NOMO-1 treated with DMSO at 0.1 percent for 48 hours (cell line): ENCODE data around the gene APOC4.
"Not testable (repeated sequence)": the region's sequence is repeated elsewhere in the genome, so short reads cannot be mapped to it uniquely, and the experiment has no call there.

Experiments used
- DNase-seq: peaks from one replicate; lab custom pipeline; 2025; ENCODE audit not compliant: unreplicated experiment; lab: John Stamatoyannopoulos, UW

The APOC4 gene, protein sequence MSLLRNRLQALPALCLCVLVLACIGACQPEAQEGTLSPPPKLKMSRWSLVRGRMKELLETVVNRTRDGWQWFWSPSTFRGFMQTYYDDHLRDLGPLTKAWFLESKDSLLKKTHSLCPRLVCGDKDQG

DNA sequence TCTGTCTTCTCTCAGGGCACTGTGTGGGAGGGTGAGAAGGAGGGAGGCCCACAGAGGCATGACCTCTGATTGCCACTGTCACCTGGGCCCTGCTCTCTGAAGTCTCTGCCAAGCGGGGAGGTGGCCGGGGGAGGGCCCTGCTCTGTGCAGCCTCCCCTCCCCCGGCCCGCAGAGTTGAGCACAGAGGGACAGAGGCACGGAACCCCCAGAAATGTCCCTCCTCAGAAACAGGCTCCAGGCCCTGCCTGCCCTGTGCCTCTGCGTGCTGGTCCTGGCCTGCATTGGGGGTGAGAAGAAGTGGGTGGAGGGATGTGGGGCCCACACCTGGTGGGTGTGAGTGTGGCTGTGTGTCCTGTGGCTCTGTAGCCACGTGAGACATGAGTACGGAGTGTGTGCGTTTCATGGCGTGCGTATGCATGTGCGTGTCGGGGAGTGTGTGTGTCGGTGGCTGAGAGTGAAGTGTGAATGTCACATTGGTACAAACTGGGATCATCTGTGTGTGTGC is at the start of gene APOC4:
APOC4 (plus strand) TSS at position 171 of the 505 bp plus-strand sequence; CDS start at position 212, 41 bp downstream.
- DNase-seq = no peak

DNA sequence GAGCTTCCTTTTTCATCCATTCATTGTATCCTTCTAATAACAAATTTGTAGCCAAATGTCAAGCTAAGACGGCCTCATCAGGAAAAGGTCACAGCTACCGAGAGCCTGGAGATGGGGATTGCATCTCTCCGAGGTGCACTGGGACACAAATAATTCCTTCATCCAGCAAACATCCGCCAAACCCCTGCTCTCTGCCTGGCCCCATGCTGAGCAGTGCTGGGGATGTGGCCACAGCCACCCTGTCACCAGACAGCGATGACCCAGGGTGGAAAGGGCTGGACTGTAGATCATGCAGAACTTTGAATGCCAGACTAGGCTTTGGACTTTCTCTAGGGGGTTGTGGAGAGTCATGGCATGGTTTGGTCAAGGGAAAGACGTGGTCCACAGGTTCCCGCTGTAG is 49.1 kb upstream of the APOC4 start:
- DNase-seq = no peak

DNA sequence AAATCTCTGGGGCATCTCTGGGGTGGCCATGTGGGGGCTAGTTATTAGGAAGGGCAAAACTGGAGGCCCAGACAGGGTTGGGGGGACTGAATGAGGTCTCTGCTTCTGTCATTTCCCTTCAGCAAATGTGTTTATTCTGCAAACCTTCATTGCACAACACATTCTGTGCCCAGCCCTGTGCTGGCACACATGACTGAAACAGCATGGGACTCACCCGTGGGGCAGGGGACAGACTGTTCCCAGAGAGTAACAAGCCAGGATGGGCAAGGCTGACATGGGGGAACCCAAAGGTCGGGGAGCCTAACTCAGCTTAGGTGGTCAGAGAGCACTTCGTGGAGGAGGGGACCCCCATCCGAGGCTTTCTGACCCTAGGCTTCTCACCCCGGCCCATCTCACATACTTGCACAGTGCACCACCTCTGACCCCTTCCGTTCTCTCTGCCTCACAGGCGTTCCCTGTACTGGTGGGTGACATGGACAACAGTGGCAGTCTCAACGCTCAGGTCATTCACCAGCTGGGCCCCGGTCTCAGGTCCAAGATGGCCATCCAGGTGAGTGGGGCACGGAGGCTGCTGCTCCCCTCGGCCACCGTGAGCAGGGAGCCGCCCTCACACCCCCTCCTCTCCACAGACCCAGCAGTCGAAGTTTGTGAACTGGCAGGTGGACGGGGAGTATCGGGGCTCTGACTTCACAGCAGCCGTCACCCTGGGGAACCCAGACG is 48.5 kb upstream of the APOC4 start:
- DNase-seq = no peak

DNA sequence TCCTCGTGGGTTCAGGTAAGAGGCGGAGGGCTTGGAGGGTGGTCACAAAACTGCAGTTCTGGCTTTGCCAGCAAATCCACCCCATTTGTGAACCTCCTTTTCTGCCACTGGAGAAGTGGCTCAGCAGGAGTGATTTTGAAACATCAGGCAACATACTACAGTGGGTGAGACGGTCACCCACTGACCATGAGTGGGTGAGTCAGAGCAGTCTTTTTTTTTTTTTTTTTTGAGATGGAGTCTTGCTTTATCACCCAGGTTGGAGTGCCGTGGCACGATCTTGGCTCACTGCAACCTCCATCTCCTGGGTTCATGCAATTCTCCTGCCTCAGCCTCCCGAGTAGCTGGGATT is 48.0 kb upstream of the APOC4 start:
- no peak for DNase-seq

DNA sequence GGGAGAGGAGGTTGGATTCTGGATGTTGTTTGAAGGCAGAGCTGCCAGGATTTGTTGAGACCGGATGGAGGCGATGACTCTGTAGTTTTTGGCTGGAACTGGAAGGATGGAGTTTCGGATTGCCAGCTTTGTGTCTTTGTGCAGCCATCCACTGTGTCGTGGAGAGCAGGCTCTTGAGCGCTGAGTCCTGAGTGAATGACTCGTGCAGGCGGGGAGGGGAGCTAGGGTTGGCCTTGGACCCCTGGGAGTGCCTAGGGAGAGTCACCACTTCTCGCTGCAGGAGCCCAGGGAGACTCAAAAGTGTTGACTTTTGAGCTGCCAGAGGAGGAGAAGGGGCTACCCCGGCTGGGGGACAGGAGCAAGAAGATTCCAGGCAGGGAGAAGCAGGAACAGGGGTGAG is 47.1 kb upstream of the APOC4 start:
- no peak for DNase-seq

DNA sequence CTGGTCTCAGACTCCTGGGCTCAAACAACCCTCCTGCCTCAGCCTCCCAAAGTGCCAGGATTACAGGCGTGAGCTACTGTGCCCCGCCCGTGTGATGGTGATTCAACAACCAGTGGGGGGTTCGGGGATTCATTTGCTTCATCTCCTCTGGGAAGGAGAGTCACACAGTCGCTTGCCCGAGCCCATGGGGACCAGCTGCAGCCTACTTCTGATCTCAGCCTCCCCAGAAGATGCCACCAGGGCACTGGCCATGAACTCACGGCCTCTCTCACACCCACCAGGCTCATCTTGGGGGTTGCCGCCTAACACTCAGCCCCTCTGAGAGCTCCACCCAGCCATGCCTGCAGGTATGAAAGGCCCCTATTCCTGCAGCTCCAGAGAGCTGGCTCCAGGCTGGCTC is 44.2 kb upstream of the APOC4 start:
- no peak for DNase-seq

DNA sequence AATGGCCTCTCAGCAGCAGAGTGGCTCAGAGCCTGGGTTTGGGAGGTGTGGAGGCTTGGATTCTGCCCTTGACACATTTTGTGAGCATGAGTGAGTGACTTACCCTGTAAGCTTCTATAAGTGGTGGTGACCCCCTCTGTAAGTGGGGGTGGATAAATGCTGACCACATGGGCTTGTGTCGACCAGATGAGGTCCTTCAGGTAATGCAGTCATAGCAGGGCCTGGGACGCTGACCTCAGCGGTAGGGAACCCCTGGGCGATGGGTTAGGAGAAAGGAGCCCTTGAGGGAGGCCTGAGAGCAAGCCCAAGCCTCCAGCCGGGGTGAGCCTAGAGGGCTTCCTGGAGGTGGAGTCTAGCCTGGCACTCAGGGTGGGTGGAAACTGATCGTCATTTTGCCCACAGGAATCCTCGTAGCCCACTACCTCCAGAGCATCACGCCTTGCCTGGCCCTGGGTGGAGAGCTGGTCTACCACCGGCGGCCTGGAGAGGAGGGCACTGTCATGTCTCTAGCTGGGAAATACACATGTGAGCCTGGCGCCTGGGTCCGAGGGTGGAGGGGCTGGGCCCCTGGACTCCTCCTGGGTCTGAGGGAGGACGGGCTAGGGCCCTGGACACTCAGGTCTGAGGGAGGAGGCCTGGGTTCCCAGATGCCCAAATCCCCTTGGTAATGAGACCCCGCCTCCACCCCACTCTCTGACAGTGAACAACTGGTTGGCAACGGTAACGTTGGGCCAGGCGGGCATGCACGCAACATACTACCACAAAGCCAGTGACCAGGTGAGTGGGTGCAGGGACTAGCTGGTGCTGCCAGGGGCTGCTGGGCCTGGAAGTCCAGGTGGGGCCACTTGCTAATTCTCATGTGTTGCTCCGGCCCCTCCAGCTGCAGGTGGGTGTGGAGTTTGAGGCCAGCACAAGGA is 41.5 kb upstream of the APOC4 start:
- no peak for DNase-seq

DNA sequence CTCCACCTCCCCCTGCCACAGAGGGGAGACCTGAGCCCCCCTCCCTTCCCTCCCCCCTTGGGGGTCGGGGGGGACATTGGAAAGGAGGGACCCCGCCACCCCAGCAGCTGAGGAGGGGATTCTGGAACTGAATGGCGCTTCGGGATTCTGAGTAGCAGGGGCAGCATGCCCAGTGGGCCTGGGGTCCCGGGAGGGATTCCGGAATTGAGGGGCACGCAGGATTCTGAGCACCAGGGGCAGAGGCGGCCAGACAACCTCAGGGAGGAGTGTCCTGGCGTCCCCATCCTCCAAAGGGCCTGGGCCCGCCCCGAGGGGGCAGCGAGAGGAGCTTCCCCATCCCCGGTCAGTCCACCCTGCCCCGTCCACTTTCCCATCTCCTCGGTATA is 38.8 kb upstream of the APOC4 start:
- no peak for DNase-seq

DNA sequence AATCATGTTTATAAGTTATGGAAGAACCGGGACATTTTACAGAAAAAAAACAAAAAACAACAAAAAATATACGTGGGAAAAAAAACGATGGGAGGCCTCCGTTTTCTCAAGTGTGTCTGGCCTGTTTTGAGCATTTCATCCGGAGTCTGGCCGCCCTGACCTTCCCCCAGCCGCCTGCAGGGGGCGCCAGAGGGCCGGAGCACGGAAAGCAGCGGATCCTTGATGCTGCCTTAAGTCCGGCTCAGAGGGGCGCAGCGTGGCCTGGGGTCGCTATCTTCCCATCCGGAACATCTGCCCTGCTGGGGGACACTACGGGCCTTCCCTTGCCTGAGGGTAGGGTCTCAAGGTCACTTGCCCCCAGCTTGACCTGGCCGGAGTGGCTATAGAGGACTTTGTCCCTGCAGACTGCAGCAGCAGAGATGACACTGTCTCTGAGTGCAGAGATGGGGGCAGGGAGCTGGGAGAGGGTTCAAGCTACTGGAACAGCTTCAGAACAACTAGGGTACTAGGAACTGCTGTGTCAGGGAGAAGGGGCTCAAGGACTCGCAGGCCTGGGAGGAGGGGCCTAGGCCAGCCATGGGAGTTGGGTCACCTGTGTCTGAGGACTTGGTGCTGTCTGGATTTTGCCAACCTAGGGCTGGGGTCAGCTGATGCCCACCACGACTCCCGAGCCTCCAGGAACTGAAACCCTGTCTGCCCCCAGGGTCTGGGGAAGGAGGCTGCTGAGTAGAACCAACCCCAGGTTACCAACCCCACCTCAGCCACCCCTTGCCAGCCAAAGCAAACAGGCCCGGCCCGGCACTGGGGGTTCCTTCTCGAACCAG is 38.2 kb upstream of the APOC4 start:
- DNase-seq = peak; percentile 48

DNA sequence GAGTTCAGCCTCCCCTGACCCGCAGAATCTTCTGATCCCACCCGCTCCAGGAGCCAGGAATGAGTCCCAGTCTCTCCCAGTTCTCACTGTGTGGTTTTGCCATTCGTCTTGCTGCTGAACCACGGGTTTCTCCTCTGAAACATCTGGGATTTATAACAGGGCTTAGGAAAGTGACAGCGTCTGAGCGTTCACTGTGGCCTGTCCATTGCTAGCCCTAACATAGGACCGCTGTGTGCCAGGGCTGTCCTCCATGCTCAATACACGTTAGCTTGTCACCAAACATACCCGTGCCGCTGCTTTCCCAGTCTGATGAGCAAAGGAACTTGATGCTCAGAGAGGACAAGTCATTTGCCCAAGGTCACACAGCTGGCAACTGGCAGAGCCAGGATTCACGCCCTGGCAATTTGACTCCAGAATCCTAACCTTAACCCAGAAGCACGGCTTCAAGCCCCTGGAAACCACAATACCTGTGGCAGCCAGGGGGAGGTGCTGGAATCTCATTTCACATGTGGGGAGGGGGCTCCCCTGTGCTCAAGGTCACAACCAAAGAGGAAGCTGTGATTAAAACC is 37.5 kb upstream of the APOC4 start:
- DNase-seq = no peak

DNA sequence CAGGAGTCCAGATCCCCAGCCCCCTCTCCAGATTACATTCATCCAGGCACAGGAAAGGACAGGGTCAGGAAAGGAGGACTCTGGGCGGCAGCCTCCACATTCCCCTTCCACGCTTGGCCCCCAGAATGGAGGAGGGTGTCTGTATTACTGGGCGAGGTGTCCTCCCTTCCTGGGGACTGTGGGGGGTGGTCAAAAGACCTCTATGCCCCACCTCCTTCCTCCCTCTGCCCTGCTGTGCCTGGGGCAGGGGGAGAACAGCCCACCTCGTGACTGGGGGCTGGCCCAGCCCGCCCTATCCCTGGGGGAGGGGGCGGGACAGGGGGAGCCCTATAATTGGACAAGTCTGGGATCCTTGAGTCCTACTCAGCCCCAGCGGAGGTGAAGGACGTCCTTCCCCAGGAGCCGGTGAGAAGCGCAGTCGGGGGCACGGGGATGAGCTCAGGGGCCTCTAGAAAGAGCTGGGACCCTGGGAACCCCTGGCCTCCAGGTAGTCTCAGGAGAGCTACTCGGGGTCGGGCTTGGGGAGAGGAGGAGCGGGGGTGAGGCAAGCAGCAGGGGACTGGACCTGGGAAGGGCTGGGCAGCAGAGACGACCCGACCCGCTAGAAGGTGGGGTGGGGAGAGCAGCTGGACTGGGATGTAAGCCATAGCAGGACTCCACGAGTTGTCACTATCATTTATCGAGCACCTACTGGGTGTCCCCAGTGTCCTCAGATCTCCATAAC is 36.4 kb upstream of the APOC4 start, which contains the start of gene APOE:
APOE (plus strand) TSS at position 360 of the 724 bp plus-strand sequence. CDS start 829 bp downstream, outside the sequence.
- DNase-seq = no peak

DNA sequence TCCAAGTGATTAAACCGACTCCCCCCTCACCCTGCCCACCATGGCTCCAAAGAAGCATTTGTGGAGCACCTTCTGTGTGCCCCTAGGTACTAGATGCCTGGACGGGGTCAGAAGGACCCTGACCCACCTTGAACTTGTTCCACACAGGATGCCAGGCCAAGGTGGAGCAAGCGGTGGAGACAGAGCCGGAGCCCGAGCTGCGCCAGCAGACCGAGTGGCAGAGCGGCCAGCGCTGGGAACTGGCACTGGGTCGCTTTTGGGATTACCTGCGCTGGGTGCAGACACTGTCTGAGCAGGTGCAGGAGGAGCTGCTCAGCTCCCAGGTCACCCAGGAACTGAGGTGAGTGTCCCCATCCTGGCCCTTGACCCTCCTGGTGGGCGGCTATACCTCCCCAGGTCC is 34.4 kb upstream of the APOC4 start:
- DNase-seq = no peak

DNA sequence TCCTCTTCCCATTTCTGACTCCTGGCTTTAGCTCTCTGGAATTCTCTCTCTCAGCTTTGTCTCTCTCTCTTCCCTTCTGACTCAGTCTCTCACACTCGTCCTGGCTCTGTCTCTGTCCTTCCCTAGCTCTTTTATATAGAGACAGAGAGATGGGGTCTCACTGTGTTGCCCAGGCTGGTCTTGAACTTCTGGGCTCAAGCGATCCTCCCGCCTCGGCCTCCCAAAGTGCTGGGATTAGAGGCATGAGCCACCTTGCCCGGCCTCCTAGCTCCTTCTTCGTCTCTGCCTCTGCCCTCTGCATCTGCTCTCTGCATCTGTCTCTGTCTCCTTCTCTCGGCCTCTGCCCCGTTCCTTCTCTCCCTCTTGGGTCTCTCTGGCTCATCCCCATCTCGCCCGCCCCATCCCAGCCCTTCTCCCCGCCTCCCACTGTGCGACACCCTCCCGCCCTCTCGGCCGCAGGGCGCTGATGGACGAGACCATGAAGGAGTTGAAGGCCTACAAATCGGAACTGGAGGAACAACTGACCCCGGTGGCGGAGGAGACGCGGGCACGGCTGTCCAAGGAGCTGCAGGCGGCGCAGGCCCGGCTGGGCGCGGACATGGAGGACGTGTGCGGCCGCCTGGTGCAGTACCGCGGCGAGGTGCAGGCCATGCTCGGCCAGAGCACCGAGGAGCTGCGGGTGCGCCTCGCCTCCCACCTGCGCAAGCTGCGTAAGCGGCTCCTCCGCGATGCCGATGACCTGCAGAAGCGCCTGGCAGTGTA is 33.8 kb upstream of the APOC4 start:
- no peak for DNase-seq

DNA sequence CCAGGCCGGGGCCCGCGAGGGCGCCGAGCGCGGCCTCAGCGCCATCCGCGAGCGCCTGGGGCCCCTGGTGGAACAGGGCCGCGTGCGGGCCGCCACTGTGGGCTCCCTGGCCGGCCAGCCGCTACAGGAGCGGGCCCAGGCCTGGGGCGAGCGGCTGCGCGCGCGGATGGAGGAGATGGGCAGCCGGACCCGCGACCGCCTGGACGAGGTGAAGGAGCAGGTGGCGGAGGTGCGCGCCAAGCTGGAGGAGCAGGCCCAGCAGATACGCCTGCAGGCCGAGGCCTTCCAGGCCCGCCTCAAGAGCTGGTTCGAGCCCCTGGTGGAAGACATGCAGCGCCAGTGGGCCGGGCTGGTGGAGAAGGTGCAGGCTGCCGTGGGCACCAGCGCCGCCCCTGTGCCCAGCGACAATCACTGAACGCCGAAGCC is 33.2 kb upstream of the APOC4 start:
- no peak for DNase-seq

DNA sequence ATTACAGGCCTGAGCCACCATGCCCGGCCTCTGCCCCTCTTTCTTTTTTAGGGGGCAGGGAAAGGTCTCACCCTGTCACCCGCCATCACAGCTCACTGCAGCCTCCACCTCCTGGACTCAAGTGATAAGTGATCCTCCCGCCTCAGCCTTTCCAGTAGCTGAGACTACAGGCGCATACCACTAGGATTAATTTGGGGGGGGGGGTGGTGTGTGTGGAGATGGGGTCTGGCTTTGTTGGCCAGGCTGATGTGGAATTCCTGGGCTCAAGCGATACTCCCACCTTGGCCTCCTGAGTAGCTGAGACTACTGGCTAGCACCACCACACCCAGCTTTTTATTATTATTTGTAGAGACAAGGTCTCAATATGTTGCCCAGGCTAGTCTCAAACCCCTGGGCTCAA is 32.3 kb upstream of the APOC4 start:
- no peak for DNase-seq

DNA sequence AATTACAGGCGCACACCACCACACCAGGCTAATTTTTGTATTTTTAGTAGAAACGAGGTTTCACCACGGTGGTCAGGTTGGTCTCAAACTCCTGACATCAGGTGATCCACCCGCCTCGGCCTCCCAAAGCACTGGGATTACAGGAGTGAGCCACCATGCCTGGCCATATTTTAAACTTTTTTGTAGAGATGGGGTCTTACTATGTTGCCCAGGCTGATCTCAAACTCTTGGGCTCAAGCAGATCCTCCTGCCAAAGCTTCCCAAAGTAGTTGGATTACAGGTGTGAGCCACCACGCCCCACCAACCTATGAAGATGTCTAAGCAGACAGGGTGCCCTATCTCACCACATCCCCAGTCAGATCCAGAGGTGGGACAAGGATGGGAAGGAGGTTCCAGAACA is 30.1 kb upstream of the APOC4 start:
- DNase-seq = not testable (repeated sequence)

DNA sequence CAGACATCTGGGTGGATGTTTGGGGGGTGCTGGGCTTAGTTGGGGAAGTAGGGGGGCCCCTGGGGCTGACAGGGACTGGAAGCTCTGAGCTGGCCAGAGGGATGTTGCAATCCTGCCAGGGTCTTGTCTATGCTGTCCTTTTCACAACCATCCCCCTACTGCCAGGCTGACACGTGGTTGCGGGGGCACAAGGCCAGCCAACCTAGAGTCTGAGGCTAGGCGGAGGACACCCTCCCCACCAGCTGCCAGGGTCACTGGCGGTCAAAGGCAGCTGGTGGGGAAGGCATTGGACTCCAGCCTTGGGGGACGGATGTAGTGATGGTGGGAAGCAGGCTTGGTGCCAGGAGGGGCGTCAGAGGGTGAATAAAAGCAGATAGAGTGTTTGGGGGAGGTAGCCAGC is 29.2 kb upstream of the APOC4 start:
- no peak for DNase-seq

DNA sequence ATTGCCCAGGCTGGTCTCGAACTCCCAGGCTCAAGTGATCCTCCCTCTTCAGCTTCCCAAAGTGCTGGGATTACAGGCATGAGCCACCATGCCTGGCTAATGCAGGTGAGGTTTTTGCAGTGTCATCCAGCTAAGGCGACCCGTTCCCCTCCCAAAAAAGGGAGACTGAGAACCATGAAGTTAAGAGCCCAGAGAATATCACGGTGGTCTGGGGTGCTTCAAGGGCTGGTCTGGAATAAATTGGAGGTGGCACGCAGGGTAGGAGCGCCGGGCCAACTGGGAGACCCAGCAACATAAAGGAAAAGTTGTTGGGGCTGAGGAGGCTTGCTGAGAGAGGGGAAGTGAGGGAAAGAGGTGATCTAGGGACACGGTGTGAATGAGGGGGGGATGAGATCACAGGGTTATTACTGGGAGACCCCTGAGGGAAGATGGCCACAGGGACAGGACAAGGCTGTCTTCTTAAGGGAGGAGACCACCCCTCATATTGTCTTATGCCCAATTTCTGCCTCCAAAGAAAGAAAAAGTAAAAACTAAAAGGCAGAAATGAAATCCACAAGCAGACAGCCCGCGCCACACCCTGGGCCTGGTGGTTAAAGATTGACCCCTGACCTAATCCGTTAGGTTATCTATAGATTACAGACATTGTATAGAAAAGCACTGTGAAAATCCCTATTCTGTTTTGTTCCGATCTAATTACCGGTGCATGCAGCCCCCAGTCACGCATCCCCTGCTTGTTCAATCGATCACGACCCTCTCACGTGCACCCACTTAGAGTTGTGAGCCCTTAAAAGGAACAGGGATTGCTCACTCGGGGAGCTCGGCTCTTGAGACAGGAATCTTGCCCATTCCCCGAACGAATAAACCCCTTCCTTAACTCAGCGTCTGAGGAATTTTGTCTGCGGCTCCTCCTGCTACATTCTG is 28.3 kb upstream of the APOC4 start:
- not testable (repeated sequence) for DNase-seq
